HG02884 (cell line): ENCODE measurements around the gene KLF13.

Source experiments
- ATAC-seq: cut with Tn5 transposase; IDR thresholded peaks from one replicate; pipeline ENCODE4 v1.9.1; 2021; ENCODE audit warnings: mild to moderate bottlenecking, moderate library complexity; ENCODE audit not compliant: unreplicated experiment

The KLF13 gene

GRCh38 chr15:31326156-31326874 lies at the start of gene KLF13:
TSS of gene KLF13 (plus strand) at chr15:31326835. CDS start at chr15:31327213, 378 bp downstream.
- ATAC-seq = peak; percentile 57

- no peak for ATAC-seq
Measured at GRCh38 chr15:31277335-31278060, 49.1 kb upstream of the KLF13 start.

- ATAC-seq = no peak
Measured at GRCh38 chr15:31278061-31278445, 48.6 kb upstream of the KLF13 start.

GRCh38 chr15:31278544-31279220 lies 48.0 kb upstream of the KLF13 start:
- ATAC-seq = no peak

- no peak for ATAC-seq
Measured at GRCh38 chr15:31279221-31280045, 47.2 kb upstream of the KLF13 start.

- ATAC-seq = no peak
Measured at GRCh38 chr15:31280046-31280830, 46.4 kb upstream of the KLF13 start.

- no peak for ATAC-seq
Measured at GRCh38 chr15:31280831-31281216, 45.8 kb upstream of the KLF13 start.

- ATAC-seq = no peak
Measured at GRCh38 chr15:31283043-31283442, 43.6 kb upstream of the KLF13 start.

- no peak for ATAC-seq
Measured at GRCh38 chr15:31285772-31286261, 40.8 kb upstream of the KLF13 start.

- ATAC-seq = no peak
Measured at GRCh38 chr15:31291048-31291578, 35.5 kb upstream of the KLF13 start.

- ATAC-seq = no peak
Measured at GRCh38 chr15:31292391-31293015, 34.1 kb upstream of the KLF13 start.

- ATAC-seq = no peak
Measured at GRCh38 chr15:31293655-31294054, 33.0 kb upstream of the KLF13 start.

GRCh38 chr15:31294067-31294466 lies 32.6 kb upstream of the KLF13 start:
- ATAC-seq = no peak

GRCh38 chr15:31295658-31296057 lies 31.0 kb upstream of the KLF13 start:
- no peak for ATAC-seq

GRCh38 chr15:31296219-31296645 lies 30.4 kb upstream of the KLF13 start:
- ATAC-seq = no peak

GRCh38 chr15:31296646-31297574 lies 29.7 kb upstream of the KLF13 start:
- no peak for ATAC-seq

- ATAC-seq = no peak
Measured at GRCh38 chr15:31297575-31298456, 28.8 kb upstream of the KLF13 start.
